HG03135 (cell line): Measurements from ENCODE around the gene BECN2.

Experiments
- ATAC-seq: cut with Tn5 transposase; IDR thresholded peaks from one replicate; pipeline ENCODE4 v1.9.1; 2021; ENCODE audit warnings: mild to moderate bottlenecking, moderate library complexity; ENCODE audit not compliant: unreplicated experiment

The BECN2 gene, protein sequence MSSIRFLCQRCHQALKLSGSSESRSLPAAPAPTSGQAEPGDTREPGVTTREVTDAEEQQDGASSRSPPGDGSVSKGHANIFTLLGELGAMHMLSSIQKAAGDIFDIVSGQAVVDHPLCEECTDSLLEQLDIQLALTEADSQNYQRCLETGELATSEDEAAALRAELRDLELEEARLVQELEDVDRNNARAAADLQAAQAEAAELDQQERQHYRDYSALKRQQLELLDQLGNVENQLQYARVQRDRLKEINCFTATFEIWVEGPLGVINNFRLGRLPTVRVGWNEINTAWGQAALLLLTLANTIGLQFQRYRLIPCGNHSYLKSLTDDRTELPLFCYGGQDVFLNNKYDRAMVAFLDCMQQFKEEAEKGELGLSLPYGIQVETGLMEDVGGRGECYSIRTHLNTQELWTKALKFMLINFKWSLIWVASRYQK

DNA sequence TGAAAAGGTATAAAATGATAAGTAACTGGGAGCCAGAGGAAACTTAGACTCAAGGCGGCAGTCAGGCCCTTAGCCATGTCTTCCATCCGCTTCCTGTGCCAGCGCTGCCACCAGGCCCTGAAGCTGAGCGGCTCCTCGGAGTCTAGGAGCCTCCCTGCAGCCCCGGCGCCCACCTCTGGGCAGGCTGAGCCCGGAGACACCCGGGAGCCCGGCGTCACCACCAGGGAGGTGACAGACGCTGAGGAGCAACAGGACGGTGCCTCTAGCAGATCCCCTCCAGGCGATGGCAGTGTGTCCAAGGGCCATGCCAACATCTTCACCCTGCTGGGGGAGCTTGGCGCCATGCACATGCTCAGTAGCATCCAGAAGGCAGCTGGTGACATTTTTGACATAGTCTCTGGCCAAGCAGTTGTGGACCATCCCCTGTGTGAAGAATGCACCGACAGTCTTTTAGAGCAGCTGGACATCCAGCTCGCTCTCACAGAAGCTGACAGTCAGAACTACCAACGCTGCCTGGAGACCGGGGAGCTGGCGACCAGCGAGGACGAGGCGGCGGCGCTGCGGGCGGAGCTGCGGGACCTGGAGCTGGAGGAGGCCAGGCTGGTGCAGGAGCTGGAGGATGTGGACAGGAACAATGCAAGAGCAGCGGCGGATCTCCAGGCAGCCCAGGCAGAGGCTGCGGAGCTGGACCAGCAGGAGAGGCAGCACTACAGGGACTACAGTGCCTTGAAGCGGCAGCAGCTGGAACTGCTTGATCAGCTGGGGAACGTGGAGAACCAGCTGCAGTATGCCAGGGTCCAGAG is at the start of gene BECN2:
BECN2 (plus strand) TSS at position 76 of the 803 bp plus-strand sequence; CDS start at position 76, 0 bp downstream.
- ATAC-seq: no peak

DNA sequence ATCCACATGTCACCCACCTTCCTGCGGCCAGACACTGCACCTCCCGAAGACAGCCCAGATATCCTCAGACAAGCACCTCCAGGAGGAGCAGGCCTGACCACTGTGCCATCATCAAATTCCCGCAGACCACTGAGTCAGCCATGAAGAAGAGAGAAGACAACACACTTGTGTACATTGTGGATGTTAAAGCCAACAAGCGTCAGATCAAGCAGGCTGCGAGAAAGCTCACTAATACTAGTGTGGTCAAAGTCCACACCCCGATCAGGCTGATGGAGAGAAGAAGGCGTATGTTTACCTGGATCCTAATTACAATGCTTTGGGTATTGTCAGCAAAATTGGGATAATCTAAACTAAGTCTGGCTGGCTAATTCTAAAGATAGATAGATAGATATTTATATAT is 41.4 kb upstream of the BECN2 start:
- ATAC-seq: no peak

DNA sequence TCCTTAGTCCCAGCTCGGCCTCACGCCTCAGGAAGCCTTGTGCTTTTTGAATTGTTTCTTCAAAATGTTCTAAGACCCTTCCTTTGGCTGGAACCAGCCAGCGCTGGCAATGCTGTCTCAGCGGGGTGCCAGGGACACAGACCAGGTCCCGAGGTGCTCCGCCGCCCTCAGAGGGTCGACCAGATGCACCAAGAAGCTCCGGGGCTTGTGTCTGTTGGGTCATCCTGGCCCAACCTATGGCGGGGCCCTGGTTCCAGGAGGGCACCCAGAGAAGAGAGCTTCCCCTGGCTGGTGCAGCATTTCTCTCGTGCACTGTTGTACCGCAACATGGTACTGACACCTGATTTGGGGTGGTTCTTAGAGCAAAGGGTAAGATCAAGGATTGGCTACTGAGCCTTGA is 40.1 kb upstream of the BECN2 start:
- no peak for ATAC-seq

DNA sequence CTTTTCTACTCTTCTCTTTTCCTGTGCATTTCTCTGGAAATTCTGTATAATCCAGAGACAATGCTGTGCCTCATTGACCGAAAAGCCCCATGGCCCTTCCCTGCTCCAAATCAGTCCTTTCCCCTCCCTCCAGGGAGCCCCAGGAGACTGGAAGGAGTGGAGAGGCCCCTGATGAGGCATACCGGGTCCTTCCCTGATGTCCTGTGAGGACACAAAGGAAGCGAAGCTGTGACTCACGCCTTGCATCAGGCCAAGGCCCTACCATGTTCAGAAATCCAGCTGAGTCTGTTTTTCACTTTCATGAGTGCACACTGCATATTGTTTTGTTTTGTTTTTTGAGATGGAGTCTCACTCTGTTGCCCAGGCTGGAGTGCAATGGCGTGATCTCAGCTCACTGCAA is 38.7 kb upstream of the BECN2 start:
- ATAC-seq: no peak

DNA sequence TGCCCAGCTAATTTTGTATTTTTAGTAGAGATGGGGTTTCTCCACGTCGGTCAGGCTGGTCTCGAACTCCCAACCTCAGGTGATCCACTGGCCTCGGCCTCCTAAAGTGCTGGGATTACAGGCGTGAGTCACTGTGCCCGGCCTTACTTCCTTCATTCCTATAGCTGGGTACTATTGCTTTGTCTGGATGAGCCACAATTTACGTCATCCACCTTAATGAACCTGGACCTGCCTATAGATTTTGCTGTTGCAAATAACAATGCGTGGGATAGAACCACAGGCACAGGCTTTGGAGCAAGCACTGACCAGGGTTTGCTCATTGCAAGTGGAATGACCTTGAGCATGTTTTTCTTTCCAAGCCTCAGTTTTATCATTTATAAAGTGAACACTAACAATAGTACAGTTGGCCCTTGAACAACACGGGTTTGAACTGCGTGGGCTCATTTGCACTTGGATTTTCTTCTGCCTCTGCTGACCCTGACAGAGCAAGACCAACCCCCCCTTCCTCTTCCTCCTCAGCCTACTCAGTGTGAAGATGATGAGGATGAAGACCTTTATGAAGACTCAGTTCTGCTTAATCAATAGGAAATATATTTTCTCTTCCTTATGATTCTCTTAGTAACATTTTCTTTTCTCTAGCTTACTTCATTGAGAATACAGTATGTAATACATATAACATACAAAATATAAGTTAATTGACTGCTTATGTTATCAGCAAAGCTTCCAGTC is 33.3 kb upstream of the BECN2 start:
- no peak for ATAC-seq

DNA sequence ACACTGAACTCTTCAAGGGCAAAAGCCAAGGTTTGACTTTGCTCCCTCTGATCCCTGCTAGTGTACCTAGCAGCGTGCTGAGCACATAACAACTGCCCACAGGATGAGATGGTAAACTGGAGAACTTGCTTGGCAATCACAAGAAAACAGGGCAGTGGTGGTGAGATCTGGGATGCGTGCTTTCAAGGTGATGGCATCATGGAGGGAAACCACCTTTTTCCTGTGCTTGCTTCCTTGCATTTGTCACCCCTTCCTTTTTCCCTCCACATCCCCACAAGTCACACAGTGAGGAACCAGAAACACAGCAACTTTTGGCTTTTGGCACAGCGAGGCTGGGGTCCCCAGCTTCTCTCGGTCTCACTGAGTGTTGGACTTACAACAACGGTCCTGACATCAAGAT is 31.4 kb upstream of the BECN2 start:
- no peak for ATAC-seq

DNA sequence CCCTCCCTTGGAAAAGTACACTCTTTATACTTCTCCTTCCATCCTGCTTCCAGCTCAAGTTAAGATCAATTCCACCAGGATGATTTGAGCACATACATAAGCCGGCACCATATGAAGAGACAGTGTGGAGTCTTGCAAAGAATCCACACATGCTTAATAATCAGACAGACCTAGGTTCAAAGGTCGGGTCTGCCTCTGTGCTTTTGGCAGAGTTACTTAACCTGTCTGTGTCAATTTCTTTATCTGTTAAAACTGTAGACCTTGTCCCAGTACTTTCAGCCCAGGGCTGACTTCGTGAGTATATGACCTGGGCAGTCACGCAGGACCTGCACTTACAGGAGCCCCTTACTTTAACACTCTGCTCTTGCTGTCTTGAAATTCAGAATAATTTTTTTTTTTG is 30.2 kb upstream of the BECN2 start:
- no peak for ATAC-seq

DNA sequence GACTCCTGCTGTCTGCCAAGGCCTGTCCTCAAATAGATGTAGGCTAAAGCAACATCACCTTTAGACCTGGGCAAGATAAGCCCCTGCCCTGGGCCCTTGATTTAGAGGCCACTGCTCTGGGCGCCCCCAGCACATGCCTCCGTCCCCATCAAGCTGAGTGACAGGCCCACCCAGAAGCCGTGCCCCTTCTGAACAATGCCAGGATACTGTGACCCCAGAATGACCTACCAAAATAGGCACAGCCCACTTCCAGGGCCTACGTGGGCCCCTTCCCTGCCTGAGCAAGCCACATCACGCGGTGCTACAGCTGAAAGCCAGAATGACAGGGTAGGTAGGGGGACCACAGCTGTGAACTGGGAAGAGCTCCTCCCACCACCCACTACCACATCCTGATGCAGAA is 24.7 kb upstream of the BECN2 start:
- no peak for ATAC-seq

DNA sequence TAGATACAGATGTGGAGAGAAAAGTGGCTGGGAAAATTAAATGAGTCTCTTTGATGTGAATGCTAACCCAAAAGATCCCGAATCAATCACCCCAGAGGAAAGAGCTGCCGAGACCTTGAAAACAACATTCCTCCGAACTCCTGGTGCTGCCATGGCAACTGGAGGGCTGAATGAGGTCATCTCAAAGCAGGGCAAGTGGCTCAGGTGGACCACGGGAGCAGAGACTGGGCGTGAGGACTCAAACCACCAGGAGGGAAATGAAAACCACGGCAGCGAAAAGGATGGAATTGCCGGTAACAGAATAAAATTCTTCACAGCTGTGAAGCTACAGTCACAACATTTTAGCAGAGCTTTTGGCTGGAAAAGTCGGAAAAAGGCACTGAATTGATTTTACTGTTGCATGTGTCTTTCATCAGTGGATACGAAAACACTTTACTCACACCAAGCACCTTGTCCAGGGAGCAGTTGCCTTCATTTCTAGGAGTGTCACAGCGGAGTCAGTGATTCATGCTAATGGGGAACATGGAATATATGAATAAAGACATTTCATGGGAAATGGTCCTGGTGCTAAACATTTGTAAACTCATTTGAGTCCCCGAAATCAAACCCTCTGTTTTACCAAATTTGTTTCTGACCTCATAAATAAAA is 23.2 kb upstream of the BECN2 start:
- no peak for ATAC-seq

DNA sequence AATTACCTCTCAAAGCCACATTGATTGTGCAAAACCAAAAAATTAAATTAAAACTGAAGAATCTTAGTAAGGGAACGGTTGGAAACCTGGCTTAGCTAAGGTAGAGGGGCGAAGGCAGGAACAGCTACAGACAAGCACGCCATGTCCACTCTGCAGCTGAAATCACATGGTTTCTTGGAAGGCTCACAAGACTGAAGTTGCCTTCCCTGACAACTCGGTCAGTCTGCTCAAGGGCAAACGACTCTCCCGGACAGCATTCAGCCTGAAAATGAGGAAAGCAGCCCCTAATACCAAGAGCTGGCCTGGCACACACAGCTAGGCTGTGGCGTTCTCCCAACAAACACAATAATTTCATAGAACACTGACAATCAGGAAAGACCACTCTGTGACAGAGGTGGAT is 22.7 kb upstream of the BECN2 start:
- ATAC-seq: no peak

DNA sequence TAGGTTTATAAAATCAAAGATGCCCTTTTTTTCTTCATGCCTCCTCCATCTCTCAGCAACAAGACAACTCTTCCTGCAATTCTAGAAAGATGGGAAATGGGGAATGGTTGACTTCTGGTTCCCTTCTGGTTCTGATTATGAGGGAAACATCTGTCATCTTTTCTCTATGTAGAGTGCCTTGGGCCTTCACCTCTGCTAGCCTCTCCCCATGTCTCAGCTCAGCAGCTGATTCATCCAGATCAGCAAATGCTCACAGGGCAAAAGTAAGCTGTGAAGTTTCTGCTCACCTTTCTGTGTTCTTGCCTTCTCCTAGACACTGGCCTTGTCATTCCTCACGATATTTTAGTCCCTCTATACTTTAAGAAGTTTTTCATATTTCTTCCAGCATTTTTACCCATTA is 17.8 kb upstream of the BECN2 start:
- no peak for ATAC-seq

DNA sequence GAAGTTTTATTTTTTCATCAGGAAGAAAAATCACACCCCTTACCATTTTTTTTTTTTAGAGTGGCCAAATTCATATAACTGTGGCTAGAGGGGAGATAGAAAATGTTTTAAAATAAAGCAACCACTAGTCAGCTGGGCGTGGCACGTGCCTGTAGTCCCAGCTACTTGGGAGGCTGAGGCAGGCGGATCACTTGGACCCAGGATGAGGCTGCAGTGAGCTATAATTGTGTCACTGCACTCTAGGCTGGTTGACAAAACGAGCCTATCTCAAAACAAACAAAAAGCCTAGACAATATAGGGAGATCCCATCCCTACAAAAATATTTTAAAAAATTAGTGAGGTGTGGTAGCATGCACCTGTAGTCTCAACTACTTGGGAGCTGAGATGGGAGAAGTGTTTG is 14.8 kb upstream of the BECN2 start:
- no peak for ATAC-seq

DNA sequence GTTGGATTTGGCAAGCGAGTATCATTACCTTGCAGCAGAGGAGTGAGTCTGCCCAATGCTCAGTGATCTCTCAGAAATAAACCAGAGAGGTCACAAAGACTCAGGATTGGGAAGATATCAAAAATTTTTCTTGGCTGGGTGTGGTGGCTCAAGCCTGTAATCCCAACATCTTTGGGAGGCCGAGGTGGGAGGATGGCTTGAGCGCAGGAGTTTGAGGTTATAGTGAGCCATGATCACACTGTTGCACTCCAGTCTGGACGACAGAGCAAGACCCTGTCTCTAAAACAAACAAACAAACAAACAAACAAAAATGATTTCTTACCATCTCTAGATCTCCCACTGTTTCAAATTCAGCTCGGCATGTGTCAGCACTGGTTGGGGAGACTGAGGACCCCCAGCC is 13.3 kb upstream of the BECN2 start:
- ATAC-seq: no peak

DNA sequence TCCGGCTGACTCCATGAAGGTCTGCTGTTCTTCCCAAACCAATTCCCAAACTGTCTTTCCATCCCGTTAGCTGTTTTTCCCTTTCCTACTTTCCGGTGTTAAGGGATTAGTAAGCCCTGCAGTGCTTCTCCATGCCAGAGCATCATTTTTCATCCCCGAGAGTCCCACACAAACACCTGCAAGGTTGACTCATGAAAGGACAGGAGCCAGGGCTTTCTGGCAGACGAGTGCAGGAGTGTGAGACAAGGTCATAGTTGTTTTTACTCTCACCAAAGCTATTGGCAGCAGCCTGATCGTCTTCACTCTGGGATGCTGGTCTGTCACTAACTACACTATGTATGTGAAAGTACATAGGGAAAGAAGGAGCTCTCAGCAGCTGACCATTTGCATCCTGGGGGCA is 10.2 kb upstream of the BECN2 start:
- ATAC-seq: no peak

DNA sequence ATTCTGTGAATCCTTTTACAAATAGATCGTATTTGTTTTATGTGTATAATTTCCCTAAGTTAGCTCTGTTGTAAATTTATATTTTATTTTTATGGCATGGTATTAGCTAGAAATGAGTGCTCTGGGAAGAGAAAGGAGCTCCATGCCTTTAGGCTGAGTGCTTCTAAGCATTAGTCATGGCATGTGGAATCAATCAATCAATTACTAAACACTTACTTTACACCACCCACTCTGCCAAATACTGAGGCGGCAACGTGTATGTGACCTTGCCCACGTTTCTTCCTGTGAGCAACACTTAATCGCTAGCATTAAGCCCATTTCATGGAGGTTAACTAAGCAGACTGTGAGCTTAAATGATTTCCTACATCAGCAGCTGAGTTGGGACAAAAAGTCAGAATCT is 7.2 kb upstream of the BECN2 start:
- ATAC-seq: no peak

DNA sequence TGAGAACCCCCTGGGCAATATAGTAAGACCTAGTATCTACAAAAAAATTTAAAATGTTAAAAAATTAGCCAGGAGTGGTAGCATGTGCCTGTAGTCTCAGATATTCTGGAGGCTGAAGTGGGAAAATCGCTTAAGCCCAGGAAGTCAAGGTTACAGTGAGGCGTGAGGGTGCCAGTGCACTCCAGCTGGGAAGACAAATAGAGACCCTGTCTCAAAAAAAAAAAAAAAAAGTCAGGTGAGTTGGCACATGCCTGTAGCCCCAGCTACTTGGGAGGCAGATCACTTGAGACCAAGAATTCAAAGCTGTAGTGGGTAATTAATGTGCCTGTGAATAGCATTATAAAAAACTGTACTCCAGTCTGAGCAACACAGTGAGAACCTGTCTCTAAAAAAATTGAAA is 4.6 kb downstream of the BECN2 start:
- no peak for ATAC-seq

DNA sequence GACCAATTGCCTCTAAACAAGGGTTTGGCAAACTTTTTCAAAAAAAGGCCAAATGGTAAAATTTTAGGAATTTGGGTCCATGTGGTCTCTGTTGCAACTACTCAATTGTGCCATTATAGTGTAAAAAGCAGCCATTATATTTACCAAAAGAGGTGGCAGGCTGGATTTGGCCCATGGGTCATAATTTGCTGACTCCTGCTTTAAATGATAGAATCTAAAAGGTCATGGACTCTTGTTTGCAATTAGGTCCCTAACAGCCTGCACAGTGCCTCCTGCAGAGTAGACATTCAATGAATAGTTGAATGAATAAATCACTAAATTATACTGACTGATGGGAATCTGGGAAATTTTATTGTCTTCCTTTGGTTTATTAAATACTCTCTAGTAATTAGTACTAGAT is 6.2 kb downstream of the BECN2 start:
- ATAC-seq: no peak

DNA sequence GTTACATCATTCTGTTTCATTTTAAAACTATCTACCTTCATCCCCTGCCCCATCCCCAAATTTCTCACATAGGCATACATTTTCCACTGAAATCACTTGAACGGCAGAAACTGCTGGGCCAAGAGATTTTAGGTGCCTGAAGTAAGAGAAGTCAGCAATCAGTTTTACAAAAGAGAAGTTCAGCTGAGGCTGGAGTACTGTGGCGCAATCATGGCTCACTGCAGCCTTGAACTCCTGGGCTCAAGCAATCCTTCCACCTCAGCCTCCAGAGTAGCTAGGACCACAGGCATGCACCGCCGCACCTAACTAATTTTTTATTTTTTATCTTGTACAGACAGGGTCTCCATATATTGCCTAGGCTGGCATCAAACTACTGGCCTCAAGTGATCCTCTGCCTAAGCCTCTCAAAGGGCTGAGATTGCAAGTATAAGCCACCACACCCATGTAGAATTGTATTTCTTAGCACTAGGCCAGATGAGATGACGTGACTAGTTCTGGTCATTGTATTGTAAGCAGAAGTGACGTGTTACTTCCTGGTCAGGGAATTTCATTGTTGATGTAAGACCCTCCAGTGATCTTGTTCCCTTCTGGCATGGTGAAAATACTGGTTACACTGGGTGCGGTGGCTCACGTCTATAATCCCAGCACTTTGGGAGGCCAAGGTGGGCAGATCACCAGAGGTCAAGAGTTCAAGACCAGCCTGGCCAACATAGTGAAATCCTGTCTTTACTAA is 7.1 kb downstream of the BECN2 start:
- ATAC-seq: no peak

DNA sequence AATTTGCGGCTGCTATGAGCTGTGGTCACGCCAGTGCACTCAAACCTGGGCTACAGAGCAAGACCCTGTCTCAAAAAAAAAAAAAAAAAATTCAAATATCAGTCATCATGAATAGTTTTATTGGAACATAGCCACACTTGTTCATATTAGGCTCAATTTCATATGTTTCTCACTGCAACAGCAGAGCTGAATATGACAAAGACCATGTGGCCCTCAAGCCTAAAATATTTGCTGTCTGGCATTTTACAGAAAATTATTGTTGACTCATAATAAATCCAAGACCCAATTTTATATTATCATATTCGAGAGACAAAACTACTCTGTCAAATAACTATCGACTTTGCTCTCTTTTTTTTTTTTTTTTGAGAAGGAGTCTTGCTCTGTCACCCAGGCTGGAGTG is 11.0 kb downstream of the BECN2 start:
- no peak for ATAC-seq

DNA sequence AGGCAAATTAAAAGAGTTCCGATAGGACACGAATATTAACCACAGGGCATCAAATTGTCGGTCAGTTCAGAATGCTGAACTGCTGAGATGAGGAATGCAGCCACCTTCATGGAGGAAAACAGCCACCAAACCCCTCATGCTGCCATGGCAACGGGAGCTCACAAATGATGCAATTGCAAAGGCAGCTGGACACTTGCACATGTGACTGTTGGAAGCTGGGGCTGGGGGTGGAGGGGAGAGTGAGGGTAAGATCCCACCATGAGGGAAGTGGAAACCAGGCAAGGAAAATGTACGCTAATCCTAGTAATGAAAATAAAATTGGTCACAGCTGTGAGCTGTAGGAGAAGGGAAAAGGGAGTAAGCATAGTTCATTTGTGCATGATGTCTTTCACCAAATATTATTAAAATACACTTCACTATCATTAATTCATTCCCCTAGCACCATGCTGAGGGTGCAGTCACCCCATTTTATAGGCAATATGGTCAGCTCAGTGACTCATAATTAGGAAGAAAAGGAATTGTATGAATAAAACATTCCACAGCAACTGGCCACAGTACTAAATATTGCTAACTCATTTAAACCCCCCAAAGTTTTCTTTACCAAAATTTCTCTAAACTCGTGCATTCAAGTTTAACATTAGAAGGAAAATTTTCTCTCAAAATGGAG is 15.3 kb downstream of the BECN2 start:
- no peak for ATAC-seq
